Aorta (tissue), 5 donors: ENCODE data around the gene SNORC. TPM values are rescaled to one million over a fixed set of nuclear protein-coding genes. Genes with fewer than 3 reads are reported as not detected.

Experiments used
- ATAC-seq: fragments of 200-7000 bp; cut with Tn5 transposase; one replicate; pipeline ENCODE4 v1.9.1; 2022; ENCODE audit warnings: moderate library complexity; ENCODE audit not compliant: low FRiP score
- DNase-seq, 2 donors: peaks; one replicate each; pipeline ENCODE4 v3.0.0-alpha.2; 2020
- H3K27ac ChIP-seq, 2 donors: one replicate each; pipeline ENCODE4 v1.5.1; 2013; ENCODE audit warnings: low read length in 2 of 2, mild to moderate bottlenecking in 2 of 2, moderate library complexity in 2 of 2, control low read depth in 1 of 2, inconsistent platforms in 1 of 2, low read depth in 1 of 2
- H3K27me3 ChIP-seq, 2 donors: one replicate each; pipeline ENCODE4 v1.6.1; 2013; ENCODE audit warnings: control low read depth in 1 of 2, low read length in 1 of 2, mild to moderate bottlenecking in 1 of 2, moderate library complexity in 1 of 2; ENCODE audit not compliant: insufficient read depth in 2 of 2, control insufficient read depth in 1 of 2
- H3K36me3 ChIP-seq, 2 donors: one replicate each; pipeline ENCODE4 v1.6.1; 2013; ENCODE audit warnings: control low read depth in 1 of 2, low read length in 1 of 2, mild to moderate bottlenecking in 1 of 2; ENCODE audit not compliant: insufficient read depth in 2 of 2, control insufficient read depth in 1 of 2
- H3K4me1 ChIP-seq, 2 donors: one replicate each; pipeline ENCODE4 v1.6.1; 2013; ENCODE audit warnings: low read length in 2 of 2, control low read depth in 1 of 2, mild to moderate bottlenecking in 1 of 2, moderate library complexity in 1 of 2; ENCODE audit not compliant: insufficient read depth in 2 of 2, control insufficient read depth in 1 of 2
- H3K4me3 ChIP-seq, 2 donors: one replicate each; pipeline ENCODE4 v1.5.1; 2013; ENCODE audit warnings: low read length in 2 of 2, control low read depth in 1 of 2, mild to moderate bottlenecking in 1 of 2
- H3K9me3 ChIP-seq: one replicate; pipeline ENCODE4 v1.6.1; 2013; ENCODE audit warnings: mild to moderate bottlenecking, low read length; ENCODE audit not compliant: control insufficient read depth
- WGBS, 2 donors: extraction: QIAGEN DNeasy Blood & Tissue Kit; methylation state at CpG; one replicate each; pipeline ENCODE4 v1.1.7; 2013; 5-methylcytosine and 5-hydroxymethylcytosine counted together
- intact Hi-C, 2 donors: fragments of 100-400 bp; cut with DNase I; formaldehyde crosslinking; loops; one replicate each; pipeline versions ENCODE4 v1.14.2 to v1.15.0; 2022
- polyA plus RNA-seq, 2 donors: library from polyadenylated mRNA; stranded (reverse); fragments of 200-250 nt; gene quantifications; one replicate each; pipeline ENCODE4 v1.2.3, GENCODE V29; 2013
- total RNA-seq, 2 donors: library from RNA; stranded (reverse); fragmentation: NEBNext Ultra II Directional; extraction: Animal tissue kit (Norgen Biotek cat#: 25700); gene quantifications; one replicate each; pipeline ENCODE4 v1.2.1, GENCODE V29; 2021
- donor health status: healthy with polysubstance abuse.
- donor health status: Bipolar disorder and iron deficiency.
- donor health status: DM: no; HTN: no; CAD: no.
- donor health status: DM: no; HTN: no; CAD: no.
- donor health status: DM: yes; HTN: yes; CAD: no.

SNORC gene
- total and polyA plus RNA-seq, 4 donors = 1.7 to 5.1 (median 2.5) TPM; not detected in 1

- H3K9me3 ChIP-seq = no peaks in the 10 kb centered on the region
- DNase-seq = peak in 1 of 2 donors; percentile 74
- intact Hi-C loops = no loop called here
- H3K27ac ChIP-seq = no peak overlapping the region
- no peaks in the 10 kb centered on the region for H3K4me1 ChIP-seq
- ATAC-seq = no peak
- H3K4me3 ChIP-seq = no peak overlapping the region
- no peaks in the 10 kb centered on the region for H3K27me3 ChIP-seq
- 87 to 88% methylated on average over 11 of the region's 11 CpGs for WGBS, 2 donors
- no peaks in the 10 kb centered on the region for H3K36me3 ChIP-seq
Observed at GRCh38 chr2:232884001-232884421, 13.9 kb downstream of the SNORC start.

GRCh38 chr2:232884549-232885263 is 14.6 kb downstream of the SNORC start:
- Histone ChIP-seq H3K27ac (no peak overlapping the region), H3K27me3 (no peaks in the 10 kb centered on the region), H3K4me3 (no peak overlapping the region), H3K4me1 (no peaks in the 10 kb centered on the region), H3K9me3 (no peaks in the 10 kb centered on the region), H3K36me3 (no peaks in the 10 kb centered on the region)
- ATAC-seq (no peak), DNase-seq (peak in 1 of 2 donors; percentile 69)
- intact Hi-C loops = no loop called here
- 68 to 87% methylated on average over 27 of the region's 27 CpGs for WGBS, 2 donors

DNA sequence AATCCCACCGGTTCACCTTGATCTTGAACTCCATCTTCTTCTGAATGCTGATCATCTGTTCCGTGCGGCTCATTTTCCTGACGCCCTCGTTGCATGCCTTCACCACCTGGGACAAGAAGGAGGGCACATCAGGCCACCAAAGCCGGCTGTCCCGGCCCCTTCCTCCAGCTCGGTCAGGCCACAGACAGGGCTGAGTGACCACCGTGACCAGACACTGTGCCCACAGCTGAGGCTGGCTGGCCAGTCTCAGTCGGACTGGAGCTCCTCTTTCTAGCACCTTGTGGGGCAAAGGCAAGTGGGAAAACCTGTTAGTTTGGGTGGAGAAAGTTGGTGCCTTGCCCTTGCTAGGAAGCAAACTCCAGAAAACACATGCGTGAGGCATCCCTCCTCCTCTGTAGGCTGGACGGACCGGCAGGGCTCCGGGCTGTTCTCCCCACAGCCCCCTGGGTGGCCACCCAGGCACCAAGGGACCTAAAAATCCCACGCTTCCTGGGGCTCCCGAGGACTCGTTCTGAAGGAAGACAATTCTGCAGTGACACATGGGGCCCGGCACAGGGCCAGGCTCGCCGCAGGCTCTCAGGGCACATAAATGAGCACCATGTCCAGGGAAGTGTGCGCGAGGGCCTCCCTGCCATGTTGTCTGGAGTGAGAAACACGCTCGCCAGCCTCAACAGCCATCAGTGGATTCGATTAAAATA is 15.3 kb downstream of the SNORC start:
- no peaks in the 10 kb centered on the region for H3K27me3 ChIP-seq
- WGBS, 2 donors = 87% methylated on average over 25 of the region's 25 CpGs
- ATAC-seq (no peak), DNase-seq (peak in 1 of 2 donors; percentile 72)
- no peak overlapping the region for H3K27ac ChIP-seq
- no peaks in the 10 kb centered on the region for H3K9me3 ChIP-seq
- H3K36me3 ChIP-seq = no peaks in the 10 kb centered on the region
- intact Hi-C loops = no loop called here
- H3K4me3 ChIP-seq = no peak overlapping the region
- H3K4me1 ChIP-seq = no peaks in the 10 kb centered on the region

DNA sequence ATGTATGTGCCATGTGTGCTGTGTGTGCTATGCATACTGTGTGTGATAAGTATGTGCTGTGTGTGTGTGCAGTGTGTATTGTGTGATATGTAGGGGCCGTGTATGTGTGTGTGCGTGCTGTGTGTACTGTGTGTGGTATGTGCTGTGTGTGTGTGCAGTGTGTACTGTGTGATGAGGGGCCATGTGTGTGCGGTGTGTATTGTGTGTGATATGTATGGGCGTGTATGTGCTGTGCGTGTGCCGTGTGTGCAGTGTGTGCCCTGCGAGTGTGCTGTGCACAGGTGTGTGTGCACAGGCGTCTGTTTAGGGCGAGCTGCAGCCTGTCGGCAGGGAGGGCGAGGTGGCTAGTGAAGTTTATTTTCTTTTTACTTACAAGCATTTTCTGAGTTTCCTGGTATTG is 16.1 kb downstream of the SNORC start:
- H3K4me3 ChIP-seq = no peak overlapping the region
- no peak overlapping the region for H3K27ac ChIP-seq
- DNase-seq (no peak), ATAC-seq (no peak)
- WGBS, 2 donors = 90 to 91% methylated on average over 11 of the region's 11 CpGs
- no peaks in the 10 kb centered on the region for H3K9me3 ChIP-seq
- H3K4me1 ChIP-seq = no peaks in the 10 kb centered on the region
- intact Hi-C loops = no loop called here
- H3K27me3 ChIP-seq = no peaks in the 10 kb centered on the region
- H3K36me3 ChIP-seq = no peaks in the 10 kb centered on the region

GRCh38 chr2:232886632-232887031 is 16.6 kb downstream of the SNORC start:
- ATAC-seq = no peak
- WGBS, 2 donors = 85% methylated on average over 7 of the region's 7 CpGs
- H3K36me3 ChIP-seq = no peaks in the 10 kb centered on the region
- H3K9me3 ChIP-seq = no peaks in the 10 kb centered on the region
- no peak for DNase-seq
- no peak overlapping the region for H3K4me3 ChIP-seq
- H3K27ac ChIP-seq = no peak overlapping the region
- H3K27me3 ChIP-seq = no peaks in the 10 kb centered on the region
- intact Hi-C loops = no loop called here
- H3K4me1 ChIP-seq = no peaks in the 10 kb centered on the region

DNA sequence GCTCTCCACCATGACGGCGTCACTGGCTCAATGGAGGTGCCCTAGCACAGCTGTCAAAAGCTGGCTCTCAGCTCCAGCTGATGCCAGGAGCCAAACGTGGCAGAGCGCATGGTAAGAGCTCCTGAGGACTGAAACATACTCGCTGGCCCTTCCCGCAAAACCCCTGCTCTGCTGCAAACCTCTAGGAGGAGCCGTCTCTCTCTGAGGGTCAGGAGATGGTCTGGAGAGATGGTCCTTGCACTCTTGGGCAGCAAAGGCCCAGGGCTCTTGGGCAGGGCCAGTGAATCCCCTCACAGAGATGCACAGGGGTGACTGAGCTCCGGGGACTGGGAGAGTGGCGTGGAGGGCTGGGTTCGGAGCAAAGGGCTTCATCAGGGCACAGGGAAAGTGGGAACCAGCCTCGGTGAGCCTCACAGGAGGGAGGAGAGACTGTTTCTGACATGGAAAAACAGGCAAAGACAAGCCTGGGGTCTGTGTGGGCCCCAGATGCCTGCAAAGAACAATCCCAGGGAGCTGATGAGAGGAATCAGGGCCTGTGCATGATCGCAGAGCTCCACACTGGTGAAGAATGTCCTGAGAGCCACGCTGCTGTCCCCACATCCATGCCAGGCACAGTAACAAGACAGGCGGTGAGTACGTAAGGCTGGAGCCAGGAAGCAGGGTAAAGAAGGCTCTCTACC is 17.2 kb downstream of the SNORC start:
- 76 to 78% methylated on average over 15 of the region's 15 CpGs for WGBS, 2 donors
- Histone ChIP-seq H3K9me3 (no peaks in the 10 kb centered on the region), H3K4me1 (no peaks in the 10 kb centered on the region), H3K36me3 (no peaks in the 10 kb centered on the region), H3K4me3 (no peak overlapping the region), H3K27ac (no peak overlapping the region), H3K27me3 (no peaks in the 10 kb centered on the region)
- ATAC-seq (no peak), DNase-seq (no peak)
- intact Hi-C loops = no loop called here

DNA sequence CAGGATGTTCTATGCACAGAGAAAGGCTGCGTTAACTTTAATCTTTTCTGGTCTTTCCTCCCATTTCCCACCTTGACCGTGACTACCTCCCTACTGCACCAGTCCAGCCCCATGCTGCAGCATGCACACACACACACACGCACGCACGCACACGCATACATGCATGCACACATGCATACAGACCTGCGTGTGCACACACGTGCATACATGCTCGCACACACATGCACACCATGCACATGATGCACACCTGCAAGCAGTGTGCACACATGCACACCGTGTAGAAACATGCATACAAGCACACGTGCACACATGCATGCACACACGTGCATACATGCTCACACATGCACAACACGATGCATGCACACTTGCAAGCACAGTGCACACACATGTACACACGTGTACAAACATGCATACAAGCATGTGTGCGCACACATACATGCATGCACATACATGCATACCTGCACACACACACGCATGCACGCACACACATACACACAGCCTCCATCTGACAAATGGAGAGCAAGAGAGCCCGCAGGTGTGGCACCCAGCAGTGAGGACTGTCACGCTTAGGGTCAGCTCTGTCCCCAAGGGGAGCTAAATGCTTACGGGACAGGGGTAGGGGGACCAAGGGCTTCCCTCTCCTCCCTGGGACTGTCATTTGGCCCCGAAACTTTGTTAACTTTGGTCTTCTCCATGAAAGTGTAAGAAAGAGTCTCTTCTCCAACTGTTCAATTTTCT is 18.2 kb downstream of the SNORC start:
- DNase-seq = peak in 1 of 2 donors; percentile 48
- H3K4me3 ChIP-seq = no peak overlapping the region
- ATAC-seq = no peak
- intact Hi-C loops = no loop called here
- WGBS, 2 donors = 81 to 89% methylated on average over 21 of the region's 21 CpGs
- no peak overlapping the region for H3K27ac ChIP-seq
- no peaks in the 10 kb centered on the region for H3K4me1 ChIP-seq
- no peaks in the 10 kb centered on the region for H3K27me3 ChIP-seq
- no peaks in the 10 kb centered on the region for H3K9me3 ChIP-seq
- no peaks in the 10 kb centered on the region for H3K36me3 ChIP-seq

GRCh38 chr2:232888839-232889529 is 18.9 kb downstream of the SNORC start:
- WGBS, 2 donors = 86 to 89% methylated on average over 14 of the region's 14 CpGs
- intact Hi-C loops = no loop called here
- DNase-seq = peak in 1 of 2 donors; percentile 36

More at GRCh38 chr2:232888839-232889529, 18.9 kb downstream of the SNORC start:
- Histone ChIP-seq H3K36me3 (no peaks in the 10 kb centered on the region), H3K4me1 (no peaks in the 10 kb centered on the region), H3K27ac (no peak overlapping the region), H3K9me3 (no peaks in the 10 kb centered on the region), H3K27me3 (no peaks in the 10 kb centered on the region), H3K4me3 (no peak overlapping the region)
- no peak for ATAC-seq
